Measurements from ENCODE around the gene ZNF316. TPM values are rescaled to one million over a fixed set of nuclear protein-coding genes. Genes with fewer than 3 reads are reported as not detected.

The ZNF316 gene
- total RNA-seq, 1 experiment from 2014 or later: 22.2 TPM

GRCh38 chr7:6649241-6649961, 12.3 kb downstream of the ZNF316 start:
- WGBS (ENCODE audit: extremely low coverage, insufficient read length, low lambda C conversion rate): no CpG with 5 or more reads among the region's 13 CpGs
- Histone ChIP-seq H3K4me1 (ENCODE audit: insufficient read depth, low read length) (no peaks in the 10 kb centered on the region), H2AK5ac (ENCODE audit: insufficient read length, low read length) (no peak overlapping the region), H4K5ac (ENCODE audit: insufficient read length, low read depth, low read length) (no peak overlapping the region), H4K20me1 (ENCODE audit: control insufficient read depth, insufficient read depth, insufficient read length) (no peaks in the 10 kb centered on the region), H3K4me2 (ENCODE audit: insufficient read depth, insufficient read length, low read length) (no peak overlapping the region), H2AFZ (ENCODE audit: low read length) (no peak overlapping the region), H3K4ac (ENCODE audit: low read depth, low read length) (no peak overlapping the region), H3K9ac (ENCODE audit: extremely low read depth, insufficient read length, low read length) (no peak overlapping the region), H3K27me3 (ENCODE audit: insufficient read depth, low read length) (no peaks in the 10 kb centered on the region), H3K23me2 (ENCODE audit: insufficient read length, low read depth, low read length, poor library complexity, severe bottlenecking) (no peaks in the 10 kb centered on the region), H4K91ac (ENCODE audit: insufficient read length, low read depth, low read length) (no peak overlapping the region), H2BK20ac (ENCODE audit: low read depth, low read length, poor library complexity, severe bottlenecking) (no peak overlapping the region), H2BK15ac (ENCODE audit: low read depth, low read length) (no peak overlapping the region), H3K79me2 (ENCODE audit: insufficient read depth, low read length) (no peaks in the 10 kb centered on the region), H3K9me3 (ENCODE audit: control insufficient read depth, low read depth, low read length) (no peaks in the 10 kb centered on the region), H2BK12ac (ENCODE audit: insufficient read length, low read depth, low read length) (no peak overlapping the region), H3K14ac (ENCODE audit: insufficient read depth, low read length) (no peak overlapping the region), H2BK5ac (ENCODE audit: insufficient read length, low read length) (no peak overlapping the region), H3K27ac (ENCODE audit: insufficient read length, low read depth, low read length) (no peak overlapping the region), H3K79me1 (ENCODE audit: insufficient read depth, low read depth, low read length, poor library complexity, severe bottlenecking) (no peaks in the 10 kb centered on the region), H3K18ac (ENCODE audit: insufficient read length, low read depth, low read length) (no peak overlapping the region), H3K23ac (ENCODE audit: insufficient read length, low read depth, low read length) (no peak overlapping the region), H3K56ac (ENCODE audit: insufficient read length, low read depth, low read length) (no peak overlapping the region), H2BK120ac (ENCODE audit: low read depth, low read length, poor library complexity, severe bottlenecking) (no peak overlapping the region), H3T11ph (ENCODE audit: low read length) (no peak overlapping the region), H4K8ac (replicated peaks; ENCODE audit: insufficient read length, low read depth, low read length) (no peak overlapping the region)
- TF ChIP-seq CTCF (conservative IDR thresholded peaks at IDR 0.05): no peak
- Mint-ChIP-seq H3K9me3 (peaks cover 0 to 4% of the 10 kb centered on the region in 2 experiments; a peak in 1 of 5 replicates), H3K27ac (0 out of 7 replicates have a peak overlapping the region, but pooled peaks of 1 of the 3 experiments have one; percentile 57), H3K4me3 (no peak overlapping the region), H3K36me3 (ENCODE audit: insufficient read depth in 1 of 3, low read depth in 3 of 3) (peaks cover 9 to 25% (median 18%) of the 10 kb centered on the region in 3 experiments), H3K4me1 (no peaks in the 10 kb centered on the region), H3K27me3 (ENCODE audit: low read depth) (no peaks in the 10 kb centered on the region)
- no peak for DNase-seq
